NAMALWA (cell line): Measurements from ENCODE around the gene EMB.
A peak's percentile ranks its signal among the peaks of the same experiment; 100 is the strongest.
"Not testable (repeated sequence)": the region's sequence is repeated elsewhere in the genome, so short reads cannot be mapped to it uniquely, and the experiment has no call there.

Experiments used
- DNase-seq: peaks from one replicate; pipeline ENCODE4 v3.0.0-alpha.2; 2015; ENCODE audit warnings: low spot score

EMB gene

DNA sequence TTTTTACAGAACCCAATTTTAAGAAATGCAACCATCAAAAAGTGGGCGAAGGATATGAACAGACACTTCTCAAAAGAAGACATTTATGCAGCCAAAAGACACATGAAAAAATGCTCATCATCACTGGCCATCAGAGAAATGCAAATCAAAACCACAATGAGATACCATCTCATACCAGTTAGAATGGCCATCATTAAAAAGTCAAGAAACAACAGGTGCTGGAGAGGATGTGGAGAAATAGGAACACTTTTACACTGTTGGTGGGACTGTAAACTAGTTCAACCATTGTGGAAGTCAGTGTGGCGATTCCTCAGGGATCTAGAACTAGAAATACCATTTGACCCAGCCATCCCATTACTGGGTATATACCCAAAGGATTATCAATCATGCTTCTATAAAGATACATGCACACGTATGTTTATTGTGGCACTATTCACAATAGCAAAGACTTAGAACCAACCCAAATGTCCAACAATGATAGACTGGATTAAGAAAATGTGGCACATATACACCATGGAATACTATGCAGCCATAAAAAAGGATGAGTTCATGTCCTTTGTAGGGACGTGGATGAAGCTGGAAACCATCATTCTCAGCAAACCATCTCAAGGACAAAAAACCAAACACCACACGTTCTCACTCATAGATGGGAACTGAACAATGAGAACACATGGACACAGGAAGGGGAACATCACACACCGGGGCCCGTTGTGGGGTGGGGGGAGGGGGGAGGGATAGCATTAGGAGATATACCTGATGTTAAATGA, 19.7 kb downstream of the EMB start:
- not testable (repeated sequence) for DNase-seq

DNA sequence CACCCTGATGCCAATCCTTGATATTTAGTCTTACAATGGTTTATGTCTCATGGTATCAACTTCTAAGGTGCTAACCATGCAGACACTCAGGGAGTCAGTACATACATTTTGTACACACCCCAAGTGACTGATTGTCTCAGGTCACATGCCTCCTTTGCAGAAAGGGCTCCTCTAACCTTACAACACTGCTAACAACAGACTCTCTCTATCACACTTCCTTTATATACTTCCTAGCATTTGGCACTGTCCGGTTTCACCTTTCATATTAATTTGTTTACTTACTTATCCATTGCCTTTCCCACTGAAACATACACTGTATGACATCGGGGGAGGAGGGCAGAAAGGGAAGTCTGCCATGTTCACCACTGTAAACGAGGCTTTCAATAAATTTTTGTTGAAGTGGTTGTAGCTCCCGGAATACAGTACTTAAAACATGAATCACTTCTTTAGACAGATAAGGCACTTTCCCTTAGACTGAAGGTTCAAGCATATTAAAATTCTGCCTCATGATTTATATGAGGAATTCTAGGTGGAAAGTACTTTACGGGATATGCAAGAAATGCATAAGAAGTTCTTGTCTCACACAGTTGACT, 20.6 kb downstream of the EMB start:
- no peak for DNase-seq

DNA sequence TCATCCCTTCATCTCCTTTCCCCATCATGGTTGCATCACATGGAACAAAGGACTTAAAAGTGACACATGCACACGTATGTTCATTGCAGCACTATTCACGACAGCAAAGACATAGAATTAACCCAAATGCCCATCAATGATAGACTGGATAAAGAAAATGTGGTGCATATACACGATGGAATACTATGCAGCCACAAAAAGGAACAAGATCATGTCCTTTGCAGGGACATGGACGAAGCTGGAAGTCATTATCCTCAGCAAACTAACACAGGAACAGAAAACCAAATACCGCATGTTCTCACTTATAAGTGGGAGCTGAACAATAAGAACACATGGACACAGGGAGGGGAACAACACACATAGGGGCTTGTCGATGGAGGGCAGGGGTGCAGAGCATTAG, 21.4 kb downstream of the EMB start:
- not testable (repeated sequence) for DNase-seq

DNA sequence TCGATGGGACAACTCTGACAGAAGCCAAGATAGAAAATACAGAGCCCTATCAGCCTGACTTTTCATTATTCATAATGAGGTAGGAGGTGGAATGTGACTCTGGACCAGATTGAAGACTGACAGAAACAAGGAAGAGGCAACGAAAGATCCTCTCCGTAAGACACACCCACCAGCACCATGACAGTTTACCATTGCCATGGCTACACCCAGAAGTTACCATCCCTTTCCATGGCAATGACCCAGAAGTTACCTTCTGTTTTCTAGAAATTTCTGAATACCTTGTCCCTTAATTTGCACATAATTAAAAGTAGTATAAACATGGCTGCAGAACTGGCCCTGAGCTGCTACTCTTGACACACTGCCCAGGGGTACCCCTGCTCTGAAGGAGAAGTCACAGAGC, 24.5 kb downstream of the EMB start:
- peak; percentile 30 for DNase-seq

GRCh38 chr5:50415912-50416311, 25.2 kb downstream of the EMB start:
- DNase-seq = peak; percentile 88

DNA sequence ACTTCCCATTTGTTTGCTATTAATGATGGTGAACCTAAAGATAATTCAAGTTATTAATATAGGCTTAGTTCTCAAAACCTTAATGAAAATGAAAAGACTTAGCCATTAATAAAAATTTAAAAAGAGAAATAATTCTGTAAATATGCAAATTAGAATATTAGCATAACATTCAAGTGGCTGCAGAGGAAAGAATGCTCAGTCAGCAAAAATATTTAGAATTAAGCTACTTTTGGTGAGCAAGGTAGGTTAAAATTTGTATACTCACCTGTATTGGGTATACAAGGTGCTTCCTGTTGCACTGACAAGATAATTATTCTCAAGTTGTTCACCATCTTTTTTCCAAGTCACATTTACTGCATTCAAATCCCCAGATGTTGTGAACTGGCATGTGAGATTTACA, 30.2 kb downstream of the EMB start:
- DNase-seq = not testable (repeated sequence)

DNA sequence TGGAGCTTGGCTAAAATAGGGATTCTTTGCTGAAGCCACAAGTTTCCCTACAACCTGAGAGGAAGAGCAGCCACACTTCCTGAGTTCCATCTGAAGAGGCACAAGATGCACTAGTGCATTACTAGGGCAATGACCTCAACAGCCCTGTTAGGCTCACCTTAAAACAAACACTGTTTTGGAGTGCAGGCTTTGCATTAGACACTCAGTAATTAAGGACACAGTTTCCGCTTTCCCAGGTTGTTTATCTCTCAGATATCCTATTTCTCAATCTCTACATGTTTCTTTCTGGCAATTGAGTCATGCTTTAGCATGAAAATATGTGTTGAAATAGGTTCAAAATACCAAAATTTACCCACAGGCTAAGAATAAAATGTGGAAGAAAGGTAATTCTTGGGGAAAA, 34.2 kb downstream of the EMB start:
- DNase-seq = no peak

GRCh38 chr5:50401336-50401735, 39.8 kb downstream of the EMB start:
- no peak for DNase-seq

- DNase-seq = not testable (repeated sequence)
These were observed 47.0 kb downstream of the EMB start for GRCh38 chr5:50393925-50394609.

DNA sequence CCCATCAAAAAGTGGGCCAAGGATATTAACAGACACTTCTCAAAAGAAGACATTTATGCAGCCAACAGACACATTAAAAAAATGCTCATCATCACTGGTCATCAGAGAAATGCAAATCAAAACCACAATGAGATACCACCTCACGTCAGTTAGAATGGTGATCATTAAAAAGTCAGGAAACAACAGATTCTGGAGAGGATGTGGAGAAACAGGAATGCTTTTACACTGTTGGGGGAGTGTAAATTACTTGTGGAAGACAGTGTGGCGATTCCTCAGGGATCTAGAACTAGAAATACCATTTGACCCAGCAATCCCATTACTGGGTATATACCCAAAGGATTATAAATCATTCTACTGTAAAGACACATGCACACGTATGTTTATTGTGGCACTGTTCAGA, 48.8 kb downstream of the EMB start:
- not testable (repeated sequence) for DNase-seq

DNA sequence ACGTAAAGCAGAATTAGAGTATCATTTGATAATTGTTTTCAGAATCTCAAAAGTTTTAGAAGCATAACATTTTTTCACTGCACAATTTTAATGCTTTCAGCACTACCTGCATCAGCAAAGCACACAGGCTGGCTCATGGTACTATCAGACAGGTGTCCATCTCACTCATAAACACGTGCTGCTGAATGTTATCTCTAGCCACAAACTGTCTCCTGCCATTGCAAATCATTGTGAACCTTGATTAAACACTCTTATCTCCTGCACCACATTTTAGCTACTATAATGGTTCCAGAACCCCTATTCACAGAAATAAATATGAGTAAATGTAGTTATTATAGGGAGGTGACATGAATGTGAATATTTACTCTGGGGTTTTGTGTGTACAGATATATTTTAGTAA, 56.7 kb downstream of the EMB start:
- not testable (repeated sequence) for DNase-seq

GRCh38 chr5:50376696-50377095, 64.4 kb downstream of the EMB start:
- DNase-seq = not testable (repeated sequence)

GRCh38 chr5:50369287-50370033, 71.6 kb downstream of the EMB start:
- DNase-seq = not testable (repeated sequence)

DNA sequence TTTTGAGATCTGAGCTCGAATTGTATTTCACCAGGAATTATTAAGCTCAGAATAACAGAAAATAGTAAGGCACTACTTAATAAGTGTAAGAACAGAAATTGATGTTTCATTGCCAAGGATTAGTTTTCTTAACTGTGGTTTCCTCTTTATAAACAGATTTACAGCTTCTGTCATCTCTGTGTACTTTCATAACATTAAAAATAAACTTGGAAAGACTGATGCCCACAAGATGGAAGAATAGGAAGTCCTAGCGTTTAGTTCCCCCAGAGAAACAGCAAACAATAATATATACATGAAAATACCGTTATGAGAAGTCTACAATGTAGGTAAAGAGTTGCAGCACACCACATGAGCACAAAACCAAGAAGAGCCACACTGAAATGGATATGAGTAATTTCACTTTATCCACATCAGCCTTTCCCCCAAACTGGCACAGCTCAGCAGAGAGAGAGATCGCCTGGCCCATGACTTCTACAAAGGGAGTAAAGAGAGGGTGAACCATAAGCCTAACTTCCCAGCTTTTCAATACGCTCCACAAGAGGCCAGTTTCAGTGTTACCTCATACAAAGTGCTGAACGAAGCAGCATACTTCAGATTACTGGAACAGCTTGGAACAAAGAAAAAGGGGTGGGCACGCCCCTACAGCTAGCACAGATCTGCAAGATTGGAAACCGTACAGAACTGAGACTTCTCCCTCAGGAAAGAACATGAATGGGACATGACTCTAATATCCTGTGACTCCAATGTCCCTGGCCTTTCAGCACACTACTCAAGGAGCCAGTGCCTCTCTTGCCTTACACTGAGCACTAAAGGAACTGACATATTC, 75.4 kb downstream of the EMB start:
- no peak for DNase-seq

DNA sequence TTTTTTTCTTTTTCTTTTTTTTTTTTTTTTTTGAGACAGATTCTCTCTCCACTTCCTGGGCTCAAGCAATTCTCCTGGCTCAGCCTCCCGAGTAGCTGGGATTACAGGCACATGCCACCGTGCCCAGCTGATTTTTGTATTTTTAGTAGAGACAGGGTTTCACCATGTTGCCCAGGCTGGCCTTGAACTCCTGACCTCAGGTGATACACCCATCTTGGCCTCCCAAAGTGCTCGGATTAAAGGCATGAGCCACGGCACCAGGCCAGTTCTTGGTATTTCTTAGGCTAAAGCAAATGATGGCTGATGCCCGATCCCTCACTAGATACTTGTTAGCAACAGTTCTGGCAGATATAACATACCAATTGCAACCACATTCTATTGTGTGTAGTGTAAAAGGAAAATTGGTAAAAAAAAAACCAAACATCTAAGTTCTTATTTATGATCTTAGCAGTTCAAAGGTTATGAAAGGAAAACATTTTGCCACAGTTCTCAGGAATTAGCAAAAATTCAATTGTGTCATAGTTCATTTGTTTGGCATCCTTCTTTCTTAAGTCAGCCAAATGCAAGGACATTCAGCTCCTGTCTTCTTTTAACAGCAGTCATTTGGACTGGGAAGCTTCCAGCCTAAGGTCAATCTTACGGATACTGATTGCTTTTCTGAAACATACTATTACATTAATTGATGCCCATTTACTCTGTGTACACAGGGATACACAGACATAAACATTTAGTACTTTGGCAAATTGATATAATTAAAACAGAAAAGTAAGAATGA, 76.4 kb downstream of the EMB start:
- not testable (repeated sequence) for DNase-seq

DNA sequence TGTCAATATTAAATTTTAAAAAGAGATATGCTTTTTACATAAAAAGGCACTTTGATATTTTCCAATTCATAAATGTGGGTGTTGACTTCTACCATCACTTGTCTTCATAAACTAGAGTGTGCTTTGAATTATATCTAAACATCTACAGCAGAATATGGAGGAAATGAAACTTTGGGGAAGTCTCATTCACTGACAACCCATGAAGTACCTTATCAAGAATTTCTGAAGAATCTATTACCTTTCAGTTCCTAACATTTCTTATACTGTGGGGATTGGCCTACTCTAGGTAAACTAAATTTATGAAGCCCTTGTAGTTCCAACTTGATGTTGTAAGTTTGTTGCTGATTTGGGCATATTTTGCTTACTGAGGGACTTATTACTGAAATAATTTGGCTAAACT, 81.9 kb downstream of the EMB start:
- DNase-seq = no peak

GRCh38 chr5:50352382-50352781, 88.7 kb downstream of the EMB start:
- DNase-seq = peak; percentile 3
